Omental fat pad (tissue), 4 donors: Measurements from ENCODE around the gene NT5DC1. TPM values are rescaled to one million over a fixed set of nuclear protein-coding genes. Genes with fewer than 3 reads are reported as not detected.

Source experiments
- total RNA-seq, 4 donors: library from RNA; depleted of rRNA; stranded (reverse); fragments of >200 nt; gene quantifications; one replicate each; pipeline ENCODE4 v1.1.0, GENCODE V29; 2016

The NT5DC1 gene
- total RNA-seq, 4 donors from 2014 or later, result 6.1 to 8.7 (median 8.2) TPM

Other genes starting within 250 kb of the NT5DC1 start
- 1 to 10 TPM in 3 of 4 donors, under 1 TPM in 1; 0.24 to 1.9 (median 1.5) TPM for gene FRK, start 40.0 kb upstream of the NT5DC1 start, total RNA-seq
- gene COL10A1, start 25.3 kb downstream of the NT5DC1 start, total RNA-seq, result not detected
- 10 to 100 TPM in 2 of 4 donors, 1 to 10 TPM in 2; 8.0 to 13.4 (median 9.5) TPM for gene TSPYL4, start 153.2 kb downstream of the NT5DC1 start, total RNA-seq
- 10 to 100 TPM; 43.5 to 94.0 (median 65.1) TPM for gene TSPYL1, start 179.1 kb downstream of the NT5DC1 start, total RNA-seq